ENCODE measurements around the gene SMG7. TPM values are rescaled to one million over a fixed set of nuclear protein-coding genes. Genes with fewer than 3 reads are reported as not detected.

SMG7 gene
- polyA plus RNA-seq, 4 donors, result 68.4 to 80.7 (median 69.6) TPM

- DNase-seq (ENCODE audit: low read depth in 4 of 4, low spot score in 3 of 4), result peak; percentile 50 to 59 (median 56)
Measured at GRCh38 chr1:183470147-183470960, 1.9 kb upstream of the SMG7 start.

DNA sequence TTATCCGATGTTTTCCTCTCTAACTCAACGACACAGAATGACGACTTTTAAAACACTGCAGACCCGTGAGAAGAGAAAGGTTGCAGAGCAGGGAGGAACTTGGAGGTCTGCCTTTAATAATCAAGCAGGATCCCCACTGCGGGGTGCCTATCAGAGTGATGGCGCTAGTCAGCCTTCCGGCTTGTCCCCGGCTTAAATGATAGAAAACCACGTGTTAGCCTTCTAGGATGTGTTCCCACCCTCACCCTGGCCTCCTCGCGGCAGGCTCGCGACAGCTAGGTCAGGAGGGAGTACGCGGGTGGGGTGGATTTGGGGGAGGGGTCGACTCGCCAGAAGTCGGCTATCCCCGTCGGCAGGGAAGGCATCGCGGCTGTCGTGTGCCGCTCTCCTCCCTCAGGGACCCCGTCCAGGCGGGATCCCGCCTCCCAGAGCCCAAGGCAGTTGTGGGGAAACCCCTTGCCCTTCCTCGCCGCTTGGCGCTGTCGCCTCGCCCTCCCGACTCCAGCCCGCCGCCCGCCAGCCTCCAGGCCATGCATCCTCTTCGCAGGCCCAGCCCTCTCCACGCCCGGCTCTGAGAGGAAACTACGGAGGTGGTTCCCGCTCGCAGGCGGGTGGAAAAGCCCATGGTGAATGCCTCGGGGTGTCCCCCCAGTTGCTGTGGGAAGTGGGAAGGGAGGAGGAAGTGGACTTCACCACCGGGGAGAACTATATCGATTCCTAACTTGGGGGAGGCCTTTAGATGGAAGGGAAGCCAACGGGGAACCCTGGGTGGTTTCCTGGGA lies 1.1 kb upstream of the SMG7 start:
- DNase-seq (ENCODE audit: low read depth in 4 of 4, low spot score in 3 of 4), result peak in 3 of 4 donors; percentile 51 to 73 (median 59)

GRCh38 chr1:183471743-183472487 lies 384 bp upstream of the SMG7 start:
- DNase-seq (ENCODE audit: low read depth in 4 of 4, low spot score in 3 of 4), result peak; percentile 97

GRCh38 chr1:183473217-183473536 lies 878 bp downstream of the SMG7 start:
- DNase-seq (ENCODE audit: low read depth in 4 of 4, low spot score in 3 of 4), result no peak

GRCh38 chr1:183476081-183476480 lies 3.8 kb downstream of the SMG7 start:
- no peak for DNase-seq (ENCODE audit: low read depth in 4 of 4, low spot score in 3 of 4)

GRCh38 chr1:183477986-183478781 lies 5.9 kb downstream of the SMG7 start:
- no peak for DNase-seq (ENCODE audit: low read depth in 4 of 4, low spot score in 3 of 4)

DNA sequence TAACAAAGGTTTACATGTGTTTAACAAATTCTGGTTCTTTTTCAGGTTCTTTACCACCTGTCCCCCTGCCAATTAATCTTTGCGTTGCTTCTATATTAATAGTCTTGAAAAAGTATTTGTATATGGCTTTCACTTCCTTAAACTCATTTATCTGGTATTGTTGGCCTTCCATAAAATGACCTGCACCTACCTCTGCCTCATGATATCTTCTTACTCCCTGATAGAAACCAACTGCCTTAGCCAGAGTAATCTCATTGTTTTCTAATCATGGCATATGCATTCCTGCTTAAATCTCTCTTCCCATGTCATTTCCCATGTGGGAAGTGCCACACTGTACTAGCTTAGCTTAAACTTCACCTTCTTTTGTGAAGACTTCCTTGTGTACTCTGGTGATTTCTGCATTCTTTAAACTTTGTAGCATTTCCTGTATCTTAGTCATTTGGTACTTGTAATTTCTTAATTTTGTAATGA lies 8.7 kb downstream of the SMG7 start:
- no peak for DNase-seq (ENCODE audit: low read depth in 4 of 4, low spot score in 3 of 4)

GRCh38 chr1:183483224-183483623 lies 10.9 kb downstream of the SMG7 start:
- DNase-seq (ENCODE audit: low read depth in 4 of 4, low spot score in 3 of 4), result no peak

DNA sequence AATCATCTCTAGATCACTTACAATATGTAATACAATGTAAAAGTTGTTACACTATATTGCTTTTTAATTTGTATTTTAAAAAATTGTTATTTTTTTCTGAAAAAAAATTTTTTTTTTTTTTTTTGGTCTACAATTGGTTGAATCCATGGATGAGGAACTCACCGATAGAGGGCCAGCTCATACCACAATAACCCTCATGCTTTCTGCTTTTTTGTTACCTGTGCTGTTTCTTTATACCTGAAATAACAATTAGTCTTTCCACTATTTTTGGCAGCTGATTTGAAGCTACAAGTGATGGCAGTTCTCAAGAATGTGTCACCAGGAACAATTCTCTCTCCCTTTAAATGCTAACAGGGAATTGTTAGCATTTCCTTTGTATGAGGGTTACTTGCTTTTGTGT lies 12.0 kb downstream of the SMG7 start:
- no peak for DNase-seq (ENCODE audit: low read depth in 4 of 4, low spot score in 3 of 4)

- no peak for DNase-seq (ENCODE audit: low read depth in 4 of 4, low spot score in 3 of 4)
Measured at GRCh38 chr1:183484851-183485250, 12.6 kb downstream of the SMG7 start.

- DNase-seq (ENCODE audit: low read depth in 4 of 4, low spot score in 3 of 4), result no peak
Measured at GRCh38 chr1:183487674-183488442, 15.6 kb downstream of the SMG7 start.

DNA sequence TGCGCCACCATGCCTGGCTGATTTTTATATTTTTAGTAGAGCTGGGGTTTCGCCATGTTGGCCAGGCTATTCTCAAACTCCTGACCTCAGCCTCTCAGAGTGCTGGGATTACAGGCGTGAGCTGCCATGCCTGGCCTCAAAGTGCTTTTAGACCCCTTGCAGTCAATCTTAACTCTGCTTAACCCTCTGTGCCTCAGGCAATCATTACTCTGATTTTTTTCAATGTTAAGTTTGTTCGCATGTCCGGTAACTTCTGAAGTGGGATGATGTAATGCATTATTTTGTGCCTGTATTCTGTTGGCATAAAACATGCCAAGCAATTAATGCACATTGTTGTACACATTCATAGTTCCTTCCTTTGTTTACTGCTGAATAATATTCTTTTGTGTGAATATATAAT lies 18.6 kb downstream of the SMG7 start:
- no peak for DNase-seq (ENCODE audit: low read depth in 4 of 4, low spot score in 3 of 4)

GRCh38 chr1:183493540-183494245 lies 21.4 kb downstream of the SMG7 start:
- DNase-seq (ENCODE audit: low read depth in 4 of 4, low spot score in 3 of 4), result no peak

GRCh38 chr1:183495420-183495819 lies 23.1 kb downstream of the SMG7 start:
- no peak for DNase-seq (ENCODE audit: low read depth in 4 of 4, low spot score in 3 of 4)

GRCh38 chr1:183497218-183497617 lies 24.9 kb downstream of the SMG7 start:
- DNase-seq (ENCODE audit: low read depth in 4 of 4, low spot score in 3 of 4), result no peak

GRCh38 chr1:183498342-183498991 lies 26.2 kb downstream of the SMG7 start:
- no peak for DNase-seq (ENCODE audit: low read depth in 4 of 4, low spot score in 3 of 4)

DNA sequence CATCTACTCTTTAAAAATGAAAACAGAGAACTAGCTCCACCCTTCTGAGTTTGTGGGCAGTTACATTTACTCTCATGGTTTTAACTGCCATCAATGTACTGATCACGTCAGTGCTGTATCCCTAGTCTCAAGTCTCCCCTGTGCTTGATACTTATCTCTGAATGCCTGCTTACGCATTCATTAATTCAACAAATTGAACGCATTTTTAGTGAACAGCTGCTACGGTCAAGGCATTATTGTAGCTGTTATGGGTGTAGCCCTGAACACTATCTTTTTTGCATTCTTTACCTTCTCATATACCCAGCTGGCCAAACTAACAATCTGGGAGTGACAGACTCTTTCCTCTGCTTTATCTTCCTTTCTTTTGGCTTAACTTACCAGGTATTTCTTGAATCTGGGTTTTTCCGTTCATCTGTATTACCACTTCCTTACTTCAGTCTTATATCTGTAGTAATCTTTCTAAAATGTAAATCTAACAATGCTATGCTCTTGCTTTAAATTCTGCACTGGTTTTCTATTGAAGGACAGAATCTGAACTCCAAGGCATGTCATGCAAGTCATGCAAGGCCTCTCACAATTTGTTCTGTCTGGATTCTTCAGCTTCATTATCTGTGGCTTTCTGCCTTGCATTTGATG lies 33.3 kb downstream of the SMG7 start:
- DNase-seq (ENCODE audit: low read depth in 4 of 4, low spot score in 3 of 4), result no peak

DNA sequence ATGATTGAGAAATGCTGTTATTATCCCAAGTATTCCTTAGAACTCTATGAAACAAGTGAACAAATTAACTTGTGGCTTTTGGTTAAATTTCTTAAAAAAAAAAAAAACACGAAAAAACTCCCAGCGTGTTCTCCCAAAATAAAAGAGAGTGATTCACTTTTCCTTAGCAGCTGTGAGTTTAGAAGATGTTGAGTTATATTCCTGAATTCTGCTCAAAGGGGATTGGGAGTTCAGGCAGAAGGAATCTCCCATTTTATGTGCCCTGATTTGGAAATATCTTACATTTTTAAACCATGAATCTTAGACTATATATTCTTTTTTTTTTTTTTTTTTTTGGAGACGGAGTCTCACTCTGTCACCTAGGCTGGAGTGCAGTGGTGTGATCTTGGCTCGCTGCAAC lies 34.3 kb downstream of the SMG7 start:
- no peak for DNase-seq (ENCODE audit: low read depth in 4 of 4, low spot score in 3 of 4)
